SK-N-SH (cell line): ENCODE measurements around the gene PDE4B.

Experiments used
- CTCF ChIP-seq: fragments of 200-600 bp; sonication (generic); IDR thresholded peaks from 2 replicates; pipeline ENCODE4 v1.6.1; 2017; ENCODE audit warnings: antibody characterized with exemption, mild to moderate bottlenecking, moderate library complexity
- EP300 ChIP-seq, 2 experiments: IDR thresholded peaks; 2 replicates each; pipeline versions ENCODE4 v1.4.0 to v1.6.1; 2012; ENCODE audit warnings: borderline replicate concordance in 1 of 2, low read depth in 1 of 2, low read length in 1 of 2
- FOSL2 ChIP-seq: IDR thresholded peaks from 2 replicates; pipeline ENCODE4 v1.4.0; 2012; ENCODE audit warnings: low read depth, mild to moderate bottlenecking, moderate library complexity, borderline replicate concordance
- MXI1 ChIP-seq: IDR thresholded peaks from 2 replicates; pipeline ENCODE4 v1.6.1; 2012; ENCODE audit warnings: mild to moderate bottlenecking, low read depth, low read length, improper control_type of control experiment
- NRF1 ChIP-seq: IDR thresholded peaks from 2 replicates; pipeline ENCODE4 v1.6.1; 2012; ENCODE audit warnings: low read depth, mild to moderate bottlenecking, low read length
- POLR2AphosphoS5 ChIP-seq: IDR thresholded peaks from 2 replicates; pipeline ENCODE4 v1.6.1; 2012; ENCODE audit warnings: low read depth, low read length
- RCOR1 ChIP-seq: fragments of 150-350 bp; IDR thresholded peaks from 2 replicates; pipeline ENCODE4 v1.6.1; 2017; ENCODE audit warnings: antibody characterized with exemption, low read length
- RFX5 ChIP-seq: IDR thresholded peaks from 2 replicates; pipeline ENCODE4 v1.6.1; 2012; ENCODE audit warnings: mild to moderate bottlenecking, improper control_type of control experiment, low read length
- TAF1 ChIP-seq: IDR thresholded peaks from 2 replicates; pipeline ENCODE4 v1.6.1; 2012; ENCODE audit warnings: low read depth, mild to moderate bottlenecking, low read length, moderate library complexity, borderline replicate concordance
- TCF12 ChIP-seq: IDR thresholded peaks from 2 replicates; pipeline ENCODE4 v1.4.0; 2012
- TEAD4 ChIP-seq: IDR thresholded peaks from 2 replicates; pipeline ENCODE4 v1.4.0; 2012; ENCODE audit warnings: mild to moderate bottlenecking, borderline replicate concordance; ENCODE audit not compliant: insufficient read depth
- YY1 ChIP-seq: IDR thresholded peaks from 2 replicates; pipeline ENCODE4 v1.4.0; 2012; ENCODE audit warnings: low read depth, mild to moderate bottlenecking
- TF ChIP-seq, protein P1 (sequence below): IDR thresholded peaks from 2 replicates; pipeline ENCODE4; 2012
- TF ChIP-seq, protein P2 (sequence below): IDR thresholded peaks from 2 replicates; pipeline ENCODE4 v1.4.0; 2012; ENCODE audit warnings: low read depth

DNA sequence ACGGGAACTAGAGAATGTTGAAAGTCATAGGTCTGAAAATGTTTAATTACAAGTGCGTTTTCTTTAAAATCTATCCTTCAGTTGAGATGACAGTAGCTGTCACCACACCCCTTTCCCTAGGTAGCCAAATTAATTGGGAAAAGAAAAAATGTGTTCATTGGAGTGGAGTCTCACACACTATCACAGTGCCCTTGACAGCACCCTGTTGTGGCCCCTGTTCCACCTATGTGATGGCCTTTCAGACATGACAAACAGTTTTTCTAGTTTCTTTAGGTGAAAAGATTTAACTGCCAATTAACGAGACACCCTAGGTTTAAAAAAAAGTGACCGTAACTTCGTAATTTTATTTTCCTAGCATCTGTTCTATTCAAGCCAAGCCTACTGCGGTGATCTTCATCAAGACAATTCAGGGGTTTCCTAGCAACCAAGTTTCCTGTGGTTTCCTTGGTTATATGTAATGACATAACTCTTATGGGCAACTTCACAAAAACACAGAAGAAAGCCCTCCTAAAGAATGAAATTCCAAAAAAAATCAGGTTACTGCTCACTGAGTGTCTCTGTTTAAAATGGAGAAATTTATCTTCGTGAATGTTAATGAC is 298.3 kb downstream of the PDE4B start:
- no peak for TF ChIP-seq CTCF
- TF ChIP-seq, protein P1, sequence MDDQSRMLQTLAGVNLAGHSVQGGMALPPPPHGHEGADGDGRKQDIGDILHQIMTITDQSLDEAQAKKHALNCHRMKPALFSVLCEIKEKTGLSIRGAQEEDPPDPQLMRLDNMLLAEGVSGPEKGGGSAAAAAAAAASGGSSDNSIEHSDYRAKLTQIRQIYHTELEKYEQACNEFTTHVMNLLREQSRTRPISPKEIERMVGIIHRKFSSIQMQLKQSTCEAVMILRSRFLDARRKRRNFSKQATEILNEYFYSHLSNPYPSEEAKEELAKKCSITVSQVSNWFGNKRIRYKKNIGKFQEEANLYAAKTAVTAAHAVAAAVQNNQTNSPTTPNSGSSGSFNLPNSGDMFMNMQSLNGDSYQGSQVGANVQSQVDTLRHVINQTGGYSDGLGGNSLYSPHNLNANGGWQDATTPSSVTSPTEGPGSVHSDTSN, result no peak
- TF ChIP-seq POLR2AphosphoS5, result no peak
- no peak for TF ChIP-seq YY1
- no peak for TF ChIP-seq TCF12
- TF ChIP-seq RCOR1, result no peak
- no peak for TF ChIP-seq MXI1
- no peak for TF ChIP-seq TAF1
- no peak for TF ChIP-seq NRF1
- TF ChIP-seq EP300 (IDR thresholded peaks at IDR 0.05; ENCODE audit: borderline replicate concordance in 1 of 2, low read depth in 1 of 2, low read length in 1 of 2), result no peak
- no peak for TF ChIP-seq TEAD4
- no peak for TF ChIP-seq RFX5
- TF ChIP-seq FOSL2, result no peak
- TF ChIP-seq, protein P2, sequence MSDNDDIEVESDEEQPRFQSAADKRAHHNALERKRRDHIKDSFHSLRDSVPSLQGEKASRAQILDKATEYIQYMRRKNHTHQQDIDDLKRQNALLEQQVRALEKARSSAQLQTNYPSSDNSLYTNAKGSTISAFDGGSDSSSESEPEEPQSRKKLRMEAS, result no peak
